Hepatic stellate cell (primary cell): Measurements from ENCODE around the gene COL8A2.

Source experiments
- DNase-seq: peaks from one replicate; pipeline ENCODE4 v3.0.0; 2011; ENCODE audit warnings: low spot score

Gene COL8A2

DNA sequence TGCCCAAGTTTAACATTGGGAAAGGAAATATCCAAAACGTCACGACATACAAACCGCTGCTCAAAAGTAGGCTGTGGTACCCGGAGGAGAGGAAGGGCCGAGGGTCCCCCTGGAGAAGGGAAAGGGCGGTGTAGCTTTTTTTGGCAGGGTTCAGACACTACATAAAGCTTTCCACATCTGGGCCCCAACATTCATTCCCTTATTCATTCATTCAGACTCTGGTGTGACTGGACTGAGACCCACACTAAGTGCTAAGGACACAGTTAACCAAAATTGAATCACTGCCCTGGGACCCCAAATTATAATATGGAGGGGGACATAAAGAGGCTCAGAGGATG lies 10.3 kb upstream of the COL8A2 start:
- DNase-seq = no peak

DNA sequence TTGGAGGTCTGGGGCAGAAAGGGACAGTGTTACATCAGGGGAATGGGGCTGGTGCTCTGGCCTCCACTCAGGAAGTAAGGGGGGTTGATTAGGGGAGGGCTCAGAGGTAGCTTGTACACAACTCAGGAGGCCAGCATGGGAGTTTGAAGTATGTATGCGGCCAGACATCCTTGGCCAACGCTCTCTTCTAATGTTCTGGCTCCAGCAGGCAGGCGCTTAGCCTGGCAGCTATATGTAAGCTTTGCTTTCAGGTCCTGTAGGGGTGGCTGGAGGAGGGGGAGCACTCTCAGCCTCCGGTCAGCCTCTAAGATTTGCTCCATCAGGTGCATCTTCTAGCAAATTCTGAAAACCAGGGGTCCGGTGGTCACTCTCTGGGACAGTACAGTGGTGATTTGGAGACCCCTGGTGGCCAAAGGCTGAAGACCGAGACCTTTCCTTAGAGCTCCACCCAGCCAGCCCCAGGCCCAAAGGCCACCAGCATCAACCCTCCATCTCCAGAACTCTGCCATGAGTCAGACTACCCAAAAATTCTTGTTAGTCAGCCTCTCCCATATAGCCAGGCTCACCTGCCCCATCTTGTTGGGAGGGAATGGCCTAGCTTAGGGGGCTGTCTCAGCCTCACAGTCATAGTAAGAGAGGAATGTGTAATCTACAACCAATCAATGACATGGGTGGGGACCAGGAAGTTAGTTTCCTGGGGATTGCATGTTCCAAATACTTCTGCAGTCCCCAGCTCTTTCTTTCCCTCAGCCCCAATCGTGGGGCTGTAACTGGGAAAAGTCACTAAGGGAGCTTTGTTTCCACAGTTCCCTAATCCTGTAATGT lies 9.7 kb upstream of the COL8A2 start:
- DNase-seq = peak; percentile 52

DNA sequence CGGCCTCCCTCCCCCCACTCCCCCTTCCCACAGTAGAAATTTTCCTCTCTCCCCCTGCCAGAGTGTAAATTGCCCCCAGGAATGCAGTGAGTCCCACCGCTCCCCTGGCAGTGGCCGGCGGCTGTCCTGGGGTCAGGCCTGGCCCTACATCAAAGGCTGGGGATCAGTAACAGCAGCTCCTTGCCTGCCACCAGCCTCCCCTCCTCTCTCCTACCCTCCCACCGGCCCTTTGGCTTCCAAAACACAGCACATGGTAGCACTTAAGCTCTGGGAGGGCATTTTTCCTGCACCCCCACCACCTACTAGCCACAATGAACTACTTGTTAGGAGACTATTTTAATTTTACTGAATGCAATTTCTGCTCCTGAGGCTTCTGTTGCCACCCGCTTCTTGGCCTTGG lies 9.0 kb upstream of the COL8A2 start:
- DNase-seq = no peak

GRCh38 chr1:36133484-36133883 lies 8.5 kb upstream of the COL8A2 start:
- peak; percentile 69 for DNase-seq

DNA sequence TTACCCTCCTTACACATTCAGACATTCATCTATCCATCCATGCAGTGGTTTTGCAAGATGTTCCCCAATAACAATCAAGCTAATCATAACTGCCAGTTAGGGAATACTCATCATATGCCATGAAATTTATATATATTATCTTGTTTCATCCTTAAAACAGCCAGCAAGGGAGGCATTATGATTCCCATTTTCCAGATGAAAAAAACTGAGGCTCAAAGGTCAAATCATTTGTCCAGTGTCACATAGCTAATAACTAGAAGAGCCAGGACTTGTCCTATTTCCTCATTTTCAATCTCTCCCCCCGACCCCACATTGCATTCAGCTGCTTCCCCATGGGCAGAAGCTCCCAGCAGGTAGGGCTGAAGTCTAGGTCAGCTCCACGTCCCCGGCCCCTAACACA lies 7.0 kb upstream of the COL8A2 start:
- no peak for DNase-seq

GRCh38 chr1:36128905-36129206 lies 3.8 kb upstream of the COL8A2 start:
- DNase-seq = no peak

DNA sequence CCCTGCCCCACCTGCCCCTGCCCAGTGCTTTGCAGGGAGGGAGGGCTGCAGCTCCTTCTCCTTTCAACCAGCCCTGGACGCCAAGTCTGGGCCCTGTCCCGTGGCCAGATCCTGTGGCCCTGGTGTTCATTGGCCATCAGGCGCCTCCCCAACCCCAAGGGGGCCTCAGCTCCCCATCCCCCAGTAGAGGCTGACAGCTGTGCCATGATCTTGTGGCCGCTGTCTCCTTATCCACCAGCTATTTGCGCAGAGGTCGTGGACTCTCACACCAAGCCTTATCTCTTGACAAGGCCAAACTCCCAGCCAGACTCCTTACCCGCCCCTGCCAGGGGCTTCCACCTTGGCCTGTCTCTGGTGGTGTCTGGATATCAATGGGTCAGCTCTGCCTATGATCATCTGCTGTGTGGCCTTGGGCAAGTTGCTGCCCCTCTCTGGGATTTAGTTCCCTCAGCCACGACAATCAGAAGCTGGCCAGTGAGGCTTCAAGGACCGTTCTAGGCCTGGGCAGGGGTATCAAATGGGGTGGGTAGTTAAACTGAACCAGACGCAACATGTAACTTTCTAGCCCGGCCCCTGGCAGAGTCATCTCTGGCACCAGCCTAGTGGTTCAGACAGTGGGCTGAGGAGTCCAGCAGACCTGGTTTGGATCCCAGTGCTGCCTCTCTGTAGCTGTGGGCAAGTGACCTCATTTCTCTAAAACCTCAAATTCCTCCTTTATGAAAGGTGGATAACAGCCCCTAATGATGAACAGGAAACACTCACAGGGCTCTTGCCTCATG lies 3.3 kb upstream of the COL8A2 start:
- DNase-seq = no peak

DNA sequence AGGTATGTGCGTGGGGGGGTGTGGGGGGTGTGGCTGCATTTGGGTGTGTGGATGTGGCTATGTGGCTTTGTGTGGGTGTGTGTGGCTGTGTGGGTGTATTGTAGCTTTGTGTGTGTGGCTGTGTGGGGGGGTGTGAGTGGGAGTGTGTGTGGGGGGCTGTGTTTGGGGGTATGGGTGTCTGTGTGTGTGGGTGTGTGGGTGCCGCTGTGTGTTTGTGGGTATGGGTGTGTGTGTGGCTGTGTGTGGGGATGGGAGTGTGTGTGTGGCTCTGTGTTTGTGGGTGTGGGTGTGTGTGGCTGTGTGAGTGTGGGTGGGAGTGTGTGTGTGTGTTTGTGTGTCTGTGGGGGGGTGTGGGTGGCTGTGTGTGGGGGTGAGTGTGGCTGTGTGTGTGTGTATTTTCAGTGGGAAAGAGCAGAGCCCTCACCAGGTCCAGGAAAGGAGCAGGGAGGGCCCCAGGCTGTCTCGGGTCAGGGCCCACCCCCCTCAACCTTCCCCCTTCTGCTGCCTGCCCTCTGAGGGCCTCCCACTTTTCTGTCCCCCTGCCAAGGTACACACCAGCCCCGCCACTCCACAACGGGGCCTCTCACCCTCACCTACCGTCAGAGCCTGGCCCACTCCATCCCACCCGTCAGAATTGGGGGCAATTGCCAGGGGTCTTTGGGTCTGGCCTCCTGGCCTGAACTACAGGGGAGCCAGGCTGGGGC lies 1.9 kb upstream of the COL8A2 start:
- DNase-seq = no peak

DNA sequence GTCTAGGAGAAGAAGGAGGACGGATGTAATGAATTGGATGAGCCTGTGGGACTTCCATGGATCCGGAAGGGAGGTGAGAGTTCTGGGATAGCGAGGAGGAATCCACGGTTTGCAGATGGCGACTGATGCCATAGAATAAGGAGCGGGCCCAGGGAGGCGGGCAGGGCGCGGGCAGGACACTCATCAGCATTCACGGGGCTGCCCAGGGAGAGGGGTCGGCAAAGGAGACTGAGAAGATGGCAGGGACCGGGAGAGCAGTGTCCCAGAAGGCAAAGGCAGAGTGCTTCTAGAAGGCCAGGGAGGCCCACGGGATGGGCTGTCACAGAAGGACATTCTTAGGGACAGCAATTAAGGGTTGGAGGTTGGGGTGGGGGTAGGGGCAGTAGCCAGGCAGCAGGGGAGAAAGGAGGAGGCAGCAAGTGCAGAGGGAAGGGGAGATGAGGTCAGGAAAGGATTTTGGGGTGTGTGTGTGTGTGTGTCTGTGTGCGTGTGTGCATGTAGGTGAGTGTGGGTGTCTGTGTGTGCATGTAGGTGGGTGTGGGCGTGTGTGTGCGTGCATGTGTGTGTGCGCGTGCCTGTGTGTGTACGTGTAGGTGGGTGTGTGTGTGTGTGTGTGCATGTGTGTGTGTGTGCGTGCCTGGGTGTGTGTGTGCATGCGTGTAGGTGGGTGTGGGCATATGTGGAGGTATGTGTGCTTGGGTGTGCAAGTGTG lies 1.1 kb upstream of the COL8A2 start:
- no peak for DNase-seq

GRCh38 chr1:36124404-36125128 lies 456 bp downstream of the COL8A2 start:
- no peak for DNase-seq

- DNase-seq = no peak
These were observed 1.7 kb downstream of the COL8A2 start for GRCh38 chr1:36123356-36123755.

DNA sequence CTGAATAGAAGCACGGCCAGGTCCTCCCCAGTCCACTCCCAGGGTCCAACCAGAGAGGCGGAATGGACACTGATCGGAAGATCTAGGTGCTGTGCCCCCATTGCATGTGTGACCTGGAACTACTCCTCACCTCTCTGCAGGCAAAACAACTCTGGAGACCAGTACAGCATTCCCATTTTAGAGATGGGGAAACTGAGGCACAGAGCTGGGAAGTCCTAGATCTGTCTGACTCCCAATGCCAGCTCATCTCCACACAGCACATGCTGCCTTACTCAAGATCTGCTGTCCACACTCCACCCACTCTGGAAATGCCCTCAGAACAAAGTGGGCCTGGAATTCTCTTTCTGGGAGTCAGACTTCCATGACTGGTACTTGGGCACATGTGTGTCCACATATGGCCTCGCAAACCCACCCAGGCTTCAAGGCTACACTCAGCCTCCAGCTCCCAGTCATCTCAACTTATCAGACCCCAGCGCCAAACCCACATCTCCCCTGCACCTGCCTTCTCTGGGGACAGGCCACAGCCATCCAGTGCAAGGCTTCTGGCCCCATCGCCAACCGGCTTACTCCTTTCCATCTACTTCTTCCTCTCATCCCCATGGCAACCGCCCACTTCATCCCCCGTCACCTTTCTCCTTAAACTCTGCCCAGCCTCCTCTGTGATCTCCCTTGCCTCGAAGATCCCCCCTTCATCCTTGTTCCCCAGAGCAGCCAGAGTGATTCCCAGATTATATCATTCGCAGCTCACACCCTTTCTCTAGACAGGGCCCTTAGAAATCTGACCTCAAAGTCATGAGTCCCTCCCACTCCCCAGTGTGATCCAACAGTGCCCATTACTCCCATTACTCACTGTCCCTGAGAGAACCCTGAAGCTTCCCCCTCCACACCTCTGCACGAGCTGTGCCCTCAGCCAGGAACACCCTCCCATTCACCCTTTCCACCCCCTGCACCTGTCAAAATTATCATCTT lies 2.7 kb downstream of the COL8A2 start:
- DNase-seq = no peak

- peak; percentile 54 for DNase-seq
These were observed 5.6 kb downstream of the COL8A2 start for GRCh38 chr1:36119456-36119855.

- DNase-seq = no peak
These were observed 6.4 kb downstream of the COL8A2 start for GRCh38 chr1:36118447-36119204.

GRCh38 chr1:36116901-36117300 lies 8.1 kb downstream of the COL8A2 start:
- no peak for DNase-seq

DNA sequence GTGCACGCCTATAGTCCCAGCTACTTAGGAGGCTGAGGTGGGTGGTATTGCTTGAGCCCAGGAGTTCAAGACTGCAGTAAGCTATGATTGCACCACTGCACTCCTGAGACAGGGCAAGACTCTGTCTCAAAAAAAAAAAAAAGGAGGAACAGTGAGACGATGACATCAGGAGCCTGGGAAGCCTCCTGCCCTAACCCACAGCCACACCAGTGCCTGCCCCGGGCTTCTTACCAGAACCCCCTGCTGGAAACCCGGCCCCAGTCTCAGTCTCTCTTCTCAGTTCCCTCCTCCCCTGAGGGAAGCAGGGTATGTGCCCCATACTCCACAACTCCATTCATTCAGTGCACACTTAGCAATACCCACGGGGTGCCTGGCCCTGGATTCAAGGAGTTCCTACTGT lies 9.1 kb downstream of the COL8A2 start:
- DNase-seq = no peak

DNA sequence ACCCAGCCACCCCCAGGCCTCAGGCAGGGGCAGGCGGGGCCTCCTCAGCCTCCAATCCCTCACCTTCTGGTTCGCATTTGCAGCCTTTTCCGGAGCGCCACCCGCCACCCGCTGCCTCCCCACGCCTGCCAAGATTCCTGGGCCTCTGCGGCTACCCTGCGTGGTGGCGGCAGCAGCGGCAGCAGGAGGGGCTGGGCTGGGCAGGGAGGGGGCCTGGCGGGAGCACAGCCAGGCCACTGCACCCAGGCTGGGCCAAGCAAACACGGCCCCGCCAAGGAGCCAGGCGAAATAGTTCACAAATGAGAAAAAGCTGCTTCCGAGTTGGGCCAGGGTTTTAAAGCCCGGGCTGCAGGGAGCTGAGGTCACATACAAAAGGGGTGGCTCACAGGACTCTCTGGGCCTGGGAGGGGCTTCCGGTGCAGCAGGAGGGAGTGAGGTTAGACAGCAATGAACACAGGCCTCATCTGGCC lies 9.8 kb downstream of the COL8A2 start:
- DNase-seq = no peak

DNA sequence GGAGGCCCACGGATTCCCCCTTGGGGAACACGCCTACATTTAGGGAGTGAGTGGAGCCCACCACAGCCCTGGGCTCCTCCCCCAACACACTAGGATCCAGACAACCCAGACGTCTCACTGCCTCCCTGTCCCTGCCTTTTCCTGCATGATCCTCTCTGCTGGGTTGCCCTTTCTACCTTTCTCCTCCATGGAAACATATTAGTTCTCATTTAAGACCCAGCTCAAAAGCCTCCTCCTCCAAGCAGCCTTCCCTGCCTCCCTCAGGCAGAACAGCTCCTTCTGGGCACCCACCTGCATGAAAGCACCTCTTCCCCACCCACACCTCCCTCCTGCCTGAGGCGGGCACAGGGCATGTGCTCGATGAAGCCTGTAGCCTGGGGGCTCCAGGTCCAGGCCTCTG lies 10.7 kb downstream of the COL8A2 start:
- DNase-seq = no peak

DNA sequence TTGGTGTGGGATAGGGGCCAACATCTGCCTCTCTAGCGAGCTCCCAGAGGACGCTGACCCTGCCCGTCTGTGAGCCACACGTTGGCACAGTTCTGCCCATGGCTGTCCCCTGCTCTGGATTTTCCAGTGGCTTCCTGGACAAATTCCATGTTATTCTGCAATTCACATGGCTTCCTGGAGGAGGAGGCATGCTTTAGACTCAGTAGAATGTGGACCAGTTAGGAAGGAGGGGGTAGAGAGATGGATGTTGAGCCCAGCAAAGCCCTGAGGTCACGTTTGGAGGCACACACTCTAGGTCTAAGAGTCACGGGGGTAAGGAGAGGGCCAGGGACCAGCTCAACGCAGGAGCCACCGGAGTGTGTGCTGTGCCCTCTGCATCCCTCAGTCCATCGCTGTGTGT lies 12.2 kb downstream of the COL8A2 start:
- no peak for DNase-seq

- DNase-seq = no peak
These were observed 13.9 kb downstream of the COL8A2 start for GRCh38 chr1:36111151-36111550.
